KMS-11 (cell line): ENCODE results near the gene CCL2.

Experiments
- H2AFZ ChIP-seq: fragments of 200-600 bp; sonication (generic); 2 replicates; pipeline ENCODE4 v1.6.1; 2016; ENCODE audit warnings: antibody characterized with exemption, mixed run types, low read depth
- H3K27ac ChIP-seq: fragments of 200-600 bp; sonication (generic); 2 replicates; pipeline ENCODE4 v1.6.1; 2016; ENCODE audit warnings: mild to moderate bottlenecking, mixed run types
- H3K27me3 ChIP-seq: fragments of 200-600 bp; sonication (generic); 2 replicates; pipeline ENCODE4 v1.6.1; 2017; ENCODE audit warnings: mild to moderate bottlenecking, low read depth, mixed run types, moderate library complexity; ENCODE audit not compliant: insufficient read depth
- H3K36me3 ChIP-seq: fragments of 200-600 bp; sonication (generic); 2 replicates; pipeline ENCODE4 v1.6.1; 2017; ENCODE audit warnings: mild to moderate bottlenecking, mixed run types; ENCODE audit not compliant: insufficient read depth
- H3K4me1 ChIP-seq: fragments of 200-600 bp; sonication (generic); 2 replicates; pipeline ENCODE4 v1.6.1; 2016; ENCODE audit warnings: mild to moderate bottlenecking, low read depth, mixed run types; ENCODE audit not compliant: poor library complexity, severe bottlenecking
- H3K4me2 ChIP-seq: fragments of 200-600 bp; sonication (generic); 2 replicates; pipeline ENCODE4 v1.7.0; 2016; ENCODE audit warnings: mild to moderate bottlenecking, mixed run types
- H3K4me3 ChIP-seq: fragments of 200-600 bp; sonication (generic); IDR thresholded peaks from 2 replicates; pipeline ENCODE4 v1.6.1; 2017; ENCODE audit warnings: low read depth, low read length, mixed read lengths; ENCODE audit not compliant: insufficient read depth
- H3K79me2 ChIP-seq: fragments of 200-600 bp; sonication (generic); 2 replicates; pipeline ENCODE4 v1.6.1; 2016; ENCODE audit warnings: low read depth, mixed run types; ENCODE audit not compliant: insufficient read depth
- H3K9ac ChIP-seq: fragments of 200-600 bp; sonication (generic); 2 replicates; pipeline ENCODE4 v1.6.1; 2016; ENCODE audit warnings: mild to moderate bottlenecking, mixed run types
- H4K20me1 ChIP-seq: fragments of 200-600 bp; sonication (generic); 2 replicates; pipeline ENCODE4 v1.6.1; 2016; ENCODE audit warnings: mild to moderate bottlenecking, mixed run types; ENCODE audit not compliant: insufficient read depth
- CTCF ChIP-seq: fragments of 200-600 bp; sonication (generic); conservative IDR thresholded peaks from 2 replicates; pipeline ENCODE4 v1.6.1; 2017; ENCODE audit warnings: low read depth, mild to moderate bottlenecking, antibody characterized with exemption, low read length, moderate library complexity, mixed read lengths

CCL2 gene

GRCh38 chr17:34257299-34257985 lies 2.4 kb downstream of the CCL2 start:
- H3K27me3 ChIP-seq: no peaks in the 10 kb centered on the region
- H3K79me2 ChIP-seq: no peaks in the 10 kb centered on the region
- H3K9ac ChIP-seq: no peak overlapping the region
- H4K20me1 ChIP-seq: no peaks in the 10 kb centered on the region
- no peak overlapping the region for H3K27ac ChIP-seq
- no peaks in the 10 kb centered on the region for H3K36me3 ChIP-seq
- H3K4me2 ChIP-seq: no peak overlapping the region
- H3K4me3 ChIP-seq: no peak overlapping the region
- no peaks in the 10 kb centered on the region for H3K4me1 ChIP-seq
- no peak overlapping the region for H2AFZ ChIP-seq
- TF ChIP-seq CTCF: no peak

GRCh38 chr17:34257986-34258326 lies 2.9 kb downstream of the CCL2 start:
- Histone ChIP-seq H3K79me2 (no peaks in the 10 kb centered on the region), H3K27ac (no peak overlapping the region), H3K27me3 (no peaks in the 10 kb centered on the region), H2AFZ (no peak overlapping the region), H3K4me1 (no peaks in the 10 kb centered on the region), H3K36me3 (no peaks in the 10 kb centered on the region), H4K20me1 (no peaks in the 10 kb centered on the region), H3K4me2 (no peak overlapping the region), H3K4me3 (no peak overlapping the region), H3K9ac (no peak overlapping the region)
- no peak for TF ChIP-seq CTCF

- no peaks in the 10 kb centered on the region for H3K27me3 ChIP-seq
- no peaks in the 10 kb centered on the region for H3K79me2 ChIP-seq
- no peak overlapping the region for H3K9ac ChIP-seq
- no peak overlapping the region for H3K27ac ChIP-seq
- no peak overlapping the region for H2AFZ ChIP-seq
- no peak overlapping the region for H3K4me3 ChIP-seq
- H4K20me1 ChIP-seq: no peaks in the 10 kb centered on the region
- H3K36me3 ChIP-seq: no peaks in the 10 kb centered on the region
- H3K4me2 ChIP-seq: no peak overlapping the region
- TF ChIP-seq CTCF: no peak
- H3K4me1 ChIP-seq: no peaks in the 10 kb centered on the region
Observed at GRCh38 chr17:34259146-34259545, 4.1 kb downstream of the CCL2 start.

GRCh38 chr17:34260861-34261260 lies 5.8 kb downstream of the CCL2 start:
- no peak overlapping the region for H3K4me3 ChIP-seq
- no peak overlapping the region for H2AFZ ChIP-seq

More at GRCh38 chr17:34260861-34261260, 5.8 kb downstream of the CCL2 start:
- TF ChIP-seq CTCF: no peak
- no peaks in the 10 kb centered on the region for H4K20me1 ChIP-seq
- no peaks in the 10 kb centered on the region for H3K27me3 ChIP-seq
- no peak overlapping the region for H3K9ac ChIP-seq
- no peaks in the 10 kb centered on the region for H3K4me1 ChIP-seq
- H3K4me2 ChIP-seq: no peak overlapping the region
- H3K27ac ChIP-seq: no peak overlapping the region
- no peaks in the 10 kb centered on the region for H3K79me2 ChIP-seq
- H3K36me3 ChIP-seq: no peaks in the 10 kb centered on the region
